Measurements from ENCODE around the gene KLHL8. TPM values are rescaled to one million over a fixed set of nuclear protein-coding genes. Genes with fewer than 3 reads are reported as not detected.
A peak's percentile ranks its signal among the peaks of the same experiment; 100 is the strongest.

The KLHL8 gene
- total and polyA plus RNA-seq, 4 donors = 2.9 to 14.4 (median 5.1) TPM

DNA sequence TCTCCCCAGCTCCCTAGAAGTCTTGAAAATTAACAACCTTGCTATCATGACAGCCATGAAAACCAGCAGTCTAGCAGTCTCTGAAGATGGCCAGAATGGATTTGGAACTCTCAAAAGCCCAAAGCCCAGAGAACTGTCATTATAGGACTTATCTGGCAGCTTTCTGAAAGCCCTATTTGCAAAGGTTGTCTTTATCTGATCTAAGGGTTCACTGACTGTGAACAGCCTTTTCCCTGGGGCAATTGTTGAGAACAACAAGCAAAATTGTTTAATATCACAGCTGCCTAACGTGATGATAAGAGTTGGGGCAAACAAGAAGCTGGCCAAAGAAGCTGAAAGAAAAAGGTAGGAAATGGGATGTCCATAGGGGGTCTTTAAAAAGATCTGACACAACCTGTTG, 20.9 kb upstream of the KLHL8 start:
- peaks cover 3 to 9% (median 6%) of the 10 kb centered on the region in 4 donors for H3K9me3 ChIP-seq (ENCODE audit: control insufficient read depth in 4 of 4, low read length in 3 of 4)
- TF ChIP-seq, protein P1, sequence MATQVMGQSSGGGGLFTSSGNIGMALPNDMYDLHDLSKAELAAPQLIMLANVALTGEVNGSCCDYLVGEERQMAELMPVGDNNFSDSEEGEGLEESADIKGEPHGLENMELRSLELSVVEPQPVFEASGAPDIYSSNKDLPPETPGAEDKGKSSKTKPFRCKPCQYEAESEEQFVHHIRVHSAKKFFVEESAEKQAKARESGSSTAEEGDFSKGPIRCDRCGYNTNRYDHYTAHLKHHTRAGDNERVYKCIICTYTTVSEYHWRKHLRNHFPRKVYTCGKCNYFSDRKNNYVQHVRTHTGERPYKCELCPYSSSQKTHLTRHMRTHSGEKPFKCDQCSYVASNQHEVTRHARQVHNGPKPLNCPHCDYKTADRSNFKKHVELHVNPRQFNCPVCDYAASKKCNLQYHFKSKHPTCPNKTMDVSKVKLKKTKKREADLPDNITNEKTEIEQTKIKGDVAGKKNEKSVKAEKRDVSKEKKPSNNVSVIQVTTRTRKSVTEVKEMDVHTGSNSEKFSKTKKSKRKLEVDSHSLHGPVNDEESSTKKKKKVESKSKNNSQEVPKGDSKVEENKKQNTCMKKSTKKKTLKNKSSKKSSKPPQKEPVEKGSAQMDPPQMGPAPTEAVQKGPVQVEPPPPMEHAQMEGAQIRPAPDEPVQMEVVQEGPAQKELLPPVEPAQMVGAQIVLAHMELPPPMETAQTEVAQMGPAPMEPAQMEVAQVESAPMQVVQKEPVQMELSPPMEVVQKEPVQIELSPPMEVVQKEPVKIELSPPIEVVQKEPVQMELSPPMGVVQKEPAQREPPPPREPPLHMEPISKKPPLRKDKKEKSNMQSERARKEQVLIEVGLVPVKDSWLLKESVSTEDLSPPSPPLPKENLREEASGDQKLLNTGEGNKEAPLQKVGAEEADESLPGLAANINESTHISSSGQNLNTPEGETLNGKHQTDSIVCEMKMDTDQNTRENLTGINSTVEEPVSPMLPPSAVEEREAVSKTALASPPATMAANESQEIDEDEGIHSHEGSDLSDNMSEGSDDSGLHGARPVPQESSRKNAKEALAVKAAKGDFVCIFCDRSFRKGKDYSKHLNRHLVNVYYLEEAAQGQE (IDR thresholded peaks at IDR 0.05) = no peak
- TF ChIP-seq HNF4A (conservative IDR thresholded peaks at IDR 0.05) = peak; percentile 6 to 8
- WGBS = 31% methylated on average over 1 of the region's 1 CpG

DNA sequence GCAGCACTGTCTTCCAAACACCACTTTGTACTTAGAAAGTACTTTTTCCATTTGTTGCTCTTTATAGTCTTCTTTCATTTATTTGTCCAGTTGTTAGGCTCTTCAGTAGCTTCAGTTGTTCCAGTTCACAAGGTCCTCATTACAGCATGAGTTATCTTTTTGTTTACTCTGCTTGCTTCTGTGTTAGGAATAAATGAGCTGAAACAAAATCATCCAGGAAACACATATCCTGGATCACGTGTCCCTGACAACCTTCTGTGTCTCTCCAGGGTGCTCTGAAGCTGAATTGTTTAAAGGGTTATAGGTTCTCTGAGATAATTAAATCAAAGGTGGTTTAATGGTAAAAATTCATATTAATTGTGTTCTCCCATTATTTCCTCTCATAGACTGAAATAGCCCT, 19.9 kb upstream of the KLHL8 start:
- WGBS = 42% methylated on average over 1 of the region's 1 CpG
- H3K9ac ChIP-seq (ENCODE audit: low read depth in 1 of 2, low read length in 2 of 2) = no peak overlapping the region
- peaks cover 3 to 9% (median 6%) of the 10 kb centered on the region in 4 donors for H3K9me3 ChIP-seq (ENCODE audit: control insufficient read depth in 4 of 4, low read length in 3 of 4)
- H3K27ac ChIP-seq (ENCODE audit: low read depth in 1 of 2, low read length in 2 of 2) = no peak overlapping the region
- H3K36me3 ChIP-seq (ENCODE audit: control insufficient read depth in 4 of 4, insufficient read depth in 3 of 4, low read depth in 1 of 4, low read length in 3 of 4) = no peaks in the 10 kb centered on the region
- no peak overlapping the region for H3K4me3 ChIP-seq (ENCODE audit: low read depth in 1 of 3, low read length in 3 of 3)
- peaks cover 0 to 5% (median 3%) of the 10 kb centered on the region in 4 donors for H3K4me1 ChIP-seq (ENCODE audit: control insufficient read depth in 4 of 4, insufficient read depth in 4 of 4, low read length in 3 of 4)
- DNase-seq (ENCODE audit: low spot score) = no peak
- TF ChIP-seq, protein P1 (IDR thresholded peaks at IDR 0.05) = no peak
- TF ChIP-seq NR2F2 (IDR thresholded peaks at IDR 0.05) = peak; percentile 49
- no peak for TF ChIP-seq YY1 (IDR thresholded peaks at IDR 0.05)
- no peak for TF ChIP-seq GABPA (IDR thresholded peaks at IDR 0.05 in 1 of 2, conservative IDR thresholded peaks at IDR 0.05 in 1 of 2)
- TF ChIP-seq FOXA1 (IDR thresholded peaks at IDR 0.05) = no peak
- no peaks in the 10 kb centered on the region for H3K27me3 ChIP-seq (ENCODE audit: control insufficient read depth in 4 of 4, insufficient read depth in 4 of 4, low read length in 3 of 4)

More for the DNA sequence above, 20.9 kb upstream of the KLHL8 start:
- peaks cover 0 to 4% (median 1%) of the 10 kb centered on the region in 4 donors for H3K4me1 ChIP-seq (ENCODE audit: control insufficient read depth in 4 of 4, insufficient read depth in 4 of 4, low read length in 3 of 4)
- H3K9ac ChIP-seq (ENCODE audit: low read depth in 1 of 2, low read length in 2 of 2) = no peak overlapping the region
- no peak for DNase-seq (ENCODE audit: low spot score)
- H3K36me3 ChIP-seq (ENCODE audit: control insufficient read depth in 4 of 4, insufficient read depth in 3 of 4, low read depth in 1 of 4, low read length in 3 of 4) = no peaks in the 10 kb centered on the region
- H3K27ac ChIP-seq (ENCODE audit: low read depth in 1 of 2, low read length in 2 of 2) = no peak overlapping the region
- no peak overlapping the region for H3K4me3 ChIP-seq (ENCODE audit: low read depth in 1 of 3, low read length in 3 of 3)
- no peaks in the 10 kb centered on the region for H3K27me3 ChIP-seq (ENCODE audit: control insufficient read depth in 4 of 4, insufficient read depth in 4 of 4, low read length in 3 of 4)

- Histone ChIP-seq H3K27ac (ENCODE audit: low read depth in 1 of 2, low read length in 2 of 2) (no peak overlapping the region), H3K9me3 (ENCODE audit: control insufficient read depth in 4 of 4, low read length in 3 of 4) (peaks cover 3 to 9% (median 6%) of the 10 kb centered on the region in 4 donors), H3K4me1 (ENCODE audit: control insufficient read depth in 4 of 4, insufficient read depth in 4 of 4, low read length in 3 of 4) (peaks cover 0 to 5% (median 4%) of the 10 kb centered on the region in 4 donors), H3K9ac (ENCODE audit: low read depth in 1 of 2, low read length in 2 of 2) (no peak overlapping the region), H3K27me3 (ENCODE audit: control insufficient read depth in 4 of 4, insufficient read depth in 4 of 4, low read length in 3 of 4) (no peaks in the 10 kb centered on the region), H3K4me3 (ENCODE audit: low read depth in 1 of 3, low read length in 3 of 3) (no peak overlapping the region), H3K36me3 (ENCODE audit: control insufficient read depth in 4 of 4, insufficient read depth in 3 of 4, low read depth in 1 of 4, low read length in 3 of 4) (no peaks in the 10 kb centered on the region)
- no peak for TF ChIP-seq SP1 (IDR thresholded peaks at IDR 0.05)
- no peak for DNase-seq (ENCODE audit: low spot score)
These were observed 19.4 kb upstream of the KLHL8 start for GRCh38 chr4:87239821-87240220.
